ELR (cell line): ENCODE data around the gene CFAP20DC.
A peak's percentile ranks its signal among the peaks of the same experiment; 100 is the strongest.
"Not testable (repeated sequence)": the region's sequence is repeated elsewhere in the genome, so short reads cannot be mapped to it uniquely, and the experiment has no call there.

Source experiments
- DNase-seq: peaks from one replicate; pipeline ENCODE4 v3.0.0-alpha.2; 2015; ENCODE audit warnings: low read depth

Gene CFAP20DC

DNA sequence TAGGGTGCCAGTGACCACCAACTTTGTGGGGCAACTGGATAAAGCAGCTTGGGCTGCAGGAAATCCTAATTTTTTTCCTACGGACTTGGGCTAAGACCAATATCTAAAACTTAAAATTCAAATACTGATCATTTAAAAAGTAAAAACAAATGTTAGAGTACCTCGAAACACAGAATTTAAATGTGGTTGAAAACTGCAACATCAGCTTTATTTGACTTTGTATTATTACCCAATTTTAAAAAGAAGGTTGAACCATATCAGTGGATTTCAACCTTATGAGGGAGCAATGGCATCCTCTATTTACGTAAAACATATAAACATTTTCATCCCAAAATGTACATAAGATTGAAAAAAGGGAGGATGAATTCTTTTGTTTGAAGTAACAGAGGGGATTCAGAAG lies 26.2 kb downstream of the CFAP20DC start:
- no peak for DNase-seq

DNA sequence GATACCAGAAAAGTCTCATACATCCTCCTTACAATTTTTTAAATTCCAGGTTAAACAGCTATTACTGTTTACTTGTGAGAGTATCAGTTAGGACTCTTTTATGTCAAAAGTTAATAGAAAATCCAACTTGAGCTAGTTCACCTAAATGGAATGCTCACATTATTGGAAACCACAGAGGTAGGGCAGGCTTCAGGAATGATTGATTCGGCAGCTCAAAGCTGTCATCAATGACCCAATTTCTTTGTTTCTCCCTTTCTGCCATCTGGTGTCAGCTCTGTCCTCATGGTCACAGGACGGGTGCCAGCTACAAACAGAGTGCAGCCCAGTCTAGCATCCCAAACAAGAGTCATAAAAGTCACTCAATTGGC lies 32.2 kb downstream of the CFAP20DC start:
- no peak for DNase-seq

DNA sequence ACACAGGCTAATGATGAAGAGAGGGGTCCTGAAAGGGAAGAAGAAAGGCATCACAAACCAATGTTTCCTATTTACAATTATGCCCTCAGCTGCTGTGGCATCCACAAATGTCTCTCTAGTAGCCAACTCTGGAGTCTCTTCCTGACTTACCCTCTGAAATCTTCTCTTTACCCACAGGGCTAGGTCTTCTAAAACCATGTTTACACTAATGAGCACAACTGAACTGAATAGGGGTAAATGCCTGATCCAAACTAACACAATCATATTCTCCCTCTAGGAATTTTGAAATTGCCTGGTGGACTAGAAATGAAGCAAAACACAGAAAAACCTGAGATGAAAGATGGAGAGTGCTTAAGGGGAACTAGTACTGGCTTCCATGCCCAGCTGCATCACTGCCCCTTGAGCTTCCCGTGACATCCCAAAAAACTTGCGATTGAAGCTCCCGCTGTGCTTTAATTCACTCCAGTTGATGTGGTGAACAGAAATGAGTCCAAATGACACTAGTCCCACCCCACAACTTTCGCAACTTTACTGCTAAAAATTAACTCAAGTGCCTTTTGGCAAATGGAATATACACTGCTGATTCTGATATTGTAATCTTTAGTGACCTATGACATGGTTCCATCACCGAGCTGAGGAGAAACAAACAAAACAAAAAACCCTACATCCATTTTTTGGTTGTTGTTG lies 32.8 kb downstream of the CFAP20DC start:
- no peak for DNase-seq

DNA sequence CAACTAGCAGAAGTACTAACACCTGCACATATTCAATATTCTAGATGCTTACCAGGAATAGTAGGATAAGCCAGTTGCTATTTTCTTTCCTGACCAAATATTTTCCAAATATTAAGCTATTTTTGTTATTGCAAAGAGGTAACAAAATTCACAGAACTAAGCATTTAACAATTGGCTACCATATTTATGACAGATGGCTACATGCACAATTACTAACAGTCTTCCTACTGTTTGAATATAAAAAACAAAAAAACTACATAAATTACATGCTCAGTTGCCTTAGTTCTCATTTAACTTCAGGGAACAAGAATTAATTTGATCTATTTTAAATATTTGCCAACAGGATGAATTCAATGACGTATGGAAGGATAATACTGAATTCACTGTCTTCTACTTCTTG lies 36.2 kb downstream of the CFAP20DC start:
- no peak for DNase-seq

DNA sequence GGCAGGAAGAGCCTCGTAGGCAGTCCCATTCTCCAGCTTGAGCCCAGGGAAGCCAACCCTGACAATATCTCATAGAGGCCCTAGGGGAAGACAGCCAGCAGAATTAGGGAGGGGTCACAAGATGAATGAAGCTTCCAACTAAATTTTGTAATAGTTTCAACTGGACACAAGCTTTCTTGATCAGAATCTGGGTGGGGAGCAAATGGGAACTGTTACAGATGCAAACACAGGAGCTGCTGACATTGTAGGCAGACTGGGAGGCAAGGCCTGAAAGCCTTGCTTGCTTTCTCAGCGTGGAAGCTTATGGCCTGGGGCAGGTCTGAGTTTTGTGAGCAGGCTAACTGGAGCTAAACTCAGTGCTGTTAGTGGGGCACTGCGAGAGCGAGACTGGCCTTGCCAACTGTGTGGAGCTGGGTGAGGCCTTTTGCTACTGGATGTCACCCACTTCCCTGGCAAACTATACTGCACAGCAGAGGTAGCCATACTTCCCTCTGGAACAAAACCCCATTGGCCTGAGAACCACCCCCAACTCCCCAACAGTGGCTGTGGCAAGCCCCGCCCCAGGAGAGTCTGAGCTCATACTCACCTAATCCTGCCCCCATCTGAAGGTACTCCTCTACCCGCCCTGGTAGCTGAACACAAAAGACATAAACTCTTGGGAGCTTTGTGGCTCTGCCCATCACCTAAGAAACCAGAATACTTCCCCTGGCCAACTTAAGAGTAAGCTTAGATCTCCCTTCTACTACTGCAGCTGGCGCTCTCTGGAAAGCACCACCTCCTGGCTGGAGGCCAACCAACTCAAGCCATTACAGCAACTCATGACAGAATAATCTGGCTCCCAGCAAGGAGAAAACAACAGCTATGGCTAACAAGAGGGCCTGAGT lies 42.9 kb downstream of the CFAP20DC start:
- DNase-seq: no peak

DNA sequence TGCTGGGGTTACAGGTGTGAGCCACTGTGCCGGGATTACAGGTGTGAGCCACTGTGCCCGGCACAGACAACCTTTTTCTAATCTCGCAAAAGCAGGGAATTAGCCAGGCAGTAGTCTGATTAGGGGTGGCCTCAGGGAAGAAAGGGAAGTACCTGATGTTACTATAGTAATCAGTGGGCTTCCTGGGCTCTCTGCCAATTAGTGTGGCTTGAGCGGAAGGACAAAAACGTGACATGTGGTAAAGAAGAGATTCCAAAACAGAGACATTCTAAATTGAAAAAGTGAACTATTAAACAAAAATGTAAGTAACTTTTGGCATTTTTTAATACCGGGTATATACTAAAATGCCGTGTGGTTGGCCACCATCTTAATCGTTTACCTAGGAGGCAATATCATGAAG lies 48.1 kb downstream of the CFAP20DC start:
- DNase-seq: no peak

DNA sequence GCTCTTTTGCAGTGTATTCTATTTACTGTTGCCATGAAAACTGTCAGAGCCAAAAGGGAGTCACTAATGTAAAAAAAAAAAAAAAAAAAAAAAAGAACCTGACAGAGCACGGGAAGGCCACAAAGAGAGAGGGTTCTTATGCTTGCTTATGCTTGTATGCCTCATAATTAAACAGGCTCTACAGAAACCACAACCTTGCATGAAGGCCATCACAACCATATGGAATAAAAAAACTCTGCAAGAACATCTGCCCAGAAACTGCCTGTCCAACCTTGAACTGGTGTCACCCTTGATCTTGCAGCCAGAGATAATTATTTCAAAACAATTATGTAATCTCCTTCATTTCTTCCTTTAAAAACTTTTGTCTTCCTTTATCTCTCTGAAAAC lies 50.1 kb downstream of the CFAP20DC start:
- no peak for DNase-seq

DNA sequence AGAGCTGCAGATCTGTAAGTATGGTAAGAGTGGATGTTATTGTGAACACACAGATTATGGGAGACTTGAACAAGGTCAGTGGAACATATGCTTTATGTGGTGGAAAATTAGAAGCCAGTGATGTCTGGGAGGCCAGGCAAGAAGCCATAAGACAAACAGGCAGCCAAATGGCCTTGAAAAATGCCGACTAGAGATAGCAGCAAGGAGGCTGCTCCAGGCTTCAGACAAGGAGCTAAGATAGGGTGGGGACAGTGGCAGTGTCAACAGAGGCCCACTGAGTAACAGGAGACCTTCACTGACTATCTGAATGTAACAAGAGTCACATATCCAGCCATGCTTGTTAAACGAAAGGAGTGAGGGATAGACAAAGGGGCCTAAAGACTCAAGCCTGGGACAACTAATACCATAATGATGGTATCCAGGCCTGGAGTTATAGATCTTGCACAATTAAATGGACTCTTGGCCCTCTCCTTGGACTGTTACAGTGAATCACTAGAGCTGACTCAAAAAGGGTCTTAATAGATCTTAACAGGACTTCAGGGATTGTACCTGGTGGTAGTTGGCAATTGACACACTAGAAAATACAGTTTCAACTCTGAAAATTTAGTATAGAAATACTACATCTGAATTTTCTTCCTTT lies 50.6 kb downstream of the CFAP20DC start:
- peak; percentile 37 for DNase-seq

DNA sequence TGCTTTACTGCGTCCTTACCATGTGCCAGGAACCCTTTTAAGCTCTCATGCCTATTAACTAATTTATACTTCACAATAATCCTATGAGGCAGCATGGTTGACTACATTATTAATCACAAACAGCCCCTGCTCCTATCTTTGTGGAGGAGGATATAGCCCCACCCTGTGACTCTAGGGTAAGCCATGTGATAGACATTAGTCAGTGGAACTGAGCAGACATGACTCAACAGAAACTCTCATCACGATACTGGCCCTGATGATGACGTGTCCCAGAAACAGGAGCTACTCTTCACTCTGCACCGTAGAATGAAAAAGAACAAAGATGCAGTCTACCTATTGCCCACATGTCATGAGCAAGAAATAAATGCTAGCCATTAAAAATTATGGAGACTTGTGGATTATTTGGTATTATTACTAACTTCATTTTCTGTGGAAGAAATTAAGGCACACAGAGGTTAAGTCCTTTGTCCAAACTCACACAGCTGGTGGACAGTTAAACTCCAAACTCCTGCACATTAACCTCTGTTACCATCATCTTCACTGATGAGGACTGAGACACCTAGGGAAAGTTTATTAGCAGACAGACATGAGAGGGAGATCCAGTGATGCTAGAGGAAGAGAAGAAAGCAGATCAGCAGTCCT lies 51.2 kb downstream of the CFAP20DC start:
- DNase-seq: peak; percentile 98

DNA sequence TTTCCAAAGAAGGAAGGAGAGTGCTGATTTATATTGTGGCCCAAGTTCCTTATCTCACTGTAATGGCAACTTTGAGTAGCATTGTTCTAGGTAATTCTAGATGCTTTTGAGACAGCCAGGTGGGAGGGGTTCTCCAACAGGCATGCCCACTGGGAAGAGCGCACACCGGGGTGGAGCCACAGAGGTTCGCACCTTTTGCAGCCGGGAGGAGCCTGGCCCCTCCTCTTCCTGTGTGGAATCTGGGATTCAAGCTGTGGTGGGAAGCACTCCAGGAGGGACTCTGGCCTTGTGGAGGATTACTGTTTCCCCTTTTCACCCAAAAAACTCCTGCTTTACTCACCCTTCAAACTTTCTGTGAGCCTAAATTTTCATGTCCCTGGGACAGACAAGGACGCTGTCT lies 53.1 kb downstream of the CFAP20DC start:
- no peak for DNase-seq

DNA sequence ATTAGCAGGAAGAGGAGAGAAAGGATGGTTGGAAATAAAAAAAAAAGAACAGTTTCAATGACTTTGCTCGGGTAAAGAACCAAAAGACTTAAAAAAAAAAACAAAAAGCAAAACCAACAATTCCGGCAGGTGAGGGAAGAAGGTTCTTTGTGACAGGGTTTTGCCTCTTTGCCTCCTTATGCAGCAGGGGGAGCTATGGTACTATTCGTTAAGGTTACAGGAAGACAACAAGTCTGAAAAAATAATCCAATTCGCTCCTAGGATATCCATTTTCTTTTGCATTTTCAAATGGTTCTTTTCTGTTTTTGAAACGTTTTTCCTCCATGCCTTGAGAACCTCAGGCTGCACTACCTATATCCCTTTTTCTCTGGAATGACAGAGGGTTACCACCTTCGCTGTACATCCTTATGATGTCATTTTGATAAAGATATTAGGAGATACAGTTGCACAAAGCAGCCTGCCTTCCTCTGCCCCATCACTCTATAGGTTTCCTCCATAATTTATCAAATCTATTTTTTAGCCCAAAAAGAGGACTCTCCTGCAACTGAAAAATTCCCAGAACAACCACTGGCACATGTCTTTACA lies 55.0 kb downstream of the CFAP20DC start:
- peak; percentile 80 for DNase-seq

DNA sequence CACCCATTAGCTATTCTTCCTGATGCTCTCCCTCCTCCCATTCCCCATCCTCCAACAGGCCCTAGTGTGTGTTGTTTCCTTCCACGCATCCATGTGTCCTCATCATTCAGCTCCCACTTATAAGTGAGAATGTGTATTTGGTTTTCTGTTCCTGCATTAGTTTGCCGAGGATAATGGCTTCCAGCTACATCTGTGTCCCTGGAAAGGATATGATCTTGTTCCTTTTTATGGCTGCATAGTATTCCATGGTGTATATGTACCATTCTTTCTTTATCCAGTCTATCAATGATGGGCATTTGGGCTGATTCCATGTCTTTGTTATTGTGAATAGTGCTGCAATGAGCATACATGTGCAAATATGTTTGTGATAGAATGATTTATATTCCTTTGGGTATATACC lies 56.3 kb downstream of the CFAP20DC start:
- no peak for DNase-seq

DNA sequence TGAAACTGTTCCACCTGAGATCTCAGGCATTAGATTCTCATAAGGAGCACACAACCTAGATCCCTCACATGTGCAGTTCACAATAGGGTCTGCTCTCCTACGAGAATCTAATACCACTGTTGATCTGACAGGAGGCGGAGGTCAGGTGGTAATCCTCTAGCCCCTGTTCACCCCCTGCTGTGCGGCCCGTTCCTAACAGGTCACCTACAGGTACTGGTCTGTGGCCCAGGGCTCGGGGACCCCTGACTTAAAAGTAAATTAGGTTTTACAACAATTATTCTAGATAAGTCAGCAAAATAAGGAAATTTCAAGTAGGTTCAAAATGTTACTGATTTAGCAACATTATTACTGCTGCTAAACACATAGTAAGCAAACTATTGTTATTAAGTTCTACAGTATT lies 58.2 kb downstream of the CFAP20DC start:
- no peak for DNase-seq

DNA sequence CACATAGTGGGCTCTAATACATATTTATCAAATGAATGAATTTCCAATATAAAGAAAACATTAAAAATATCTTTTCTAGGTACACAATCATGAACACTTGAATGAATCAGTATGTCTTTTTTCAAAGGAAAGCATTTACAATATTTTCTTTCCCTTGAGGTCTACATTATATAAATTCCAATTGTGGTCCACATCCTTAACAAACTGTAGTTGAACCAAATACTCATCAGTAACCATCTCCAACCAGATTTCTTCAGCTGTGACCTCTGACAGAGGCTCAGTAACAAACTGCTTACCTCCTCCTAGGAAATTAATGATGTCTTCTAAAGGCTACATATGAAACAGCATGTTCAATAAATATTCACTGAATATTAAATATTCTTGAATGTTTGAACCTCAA lies 58.8 kb downstream of the CFAP20DC start:
- no peak for DNase-seq

DNA sequence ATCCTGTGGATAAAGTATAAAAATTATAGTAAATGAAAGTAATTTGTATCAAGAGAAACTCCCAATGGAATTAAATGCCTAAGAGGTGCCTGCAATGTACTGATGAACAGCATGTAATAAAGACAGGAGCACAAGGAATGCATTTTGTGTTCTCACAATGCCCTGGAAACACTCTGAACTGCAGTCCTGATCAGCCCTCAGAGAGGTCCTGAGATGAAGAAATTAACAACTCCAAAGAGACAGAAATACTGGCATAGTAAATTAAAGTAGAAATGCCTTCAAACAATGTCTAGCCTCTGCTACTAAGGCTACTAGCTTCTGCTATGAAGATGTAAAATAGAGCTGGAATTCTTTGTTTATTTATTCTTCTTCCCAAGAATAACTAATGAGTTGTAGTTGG lies 59.9 kb downstream of the CFAP20DC start:
- DNase-seq: peak; percentile 29

DNA sequence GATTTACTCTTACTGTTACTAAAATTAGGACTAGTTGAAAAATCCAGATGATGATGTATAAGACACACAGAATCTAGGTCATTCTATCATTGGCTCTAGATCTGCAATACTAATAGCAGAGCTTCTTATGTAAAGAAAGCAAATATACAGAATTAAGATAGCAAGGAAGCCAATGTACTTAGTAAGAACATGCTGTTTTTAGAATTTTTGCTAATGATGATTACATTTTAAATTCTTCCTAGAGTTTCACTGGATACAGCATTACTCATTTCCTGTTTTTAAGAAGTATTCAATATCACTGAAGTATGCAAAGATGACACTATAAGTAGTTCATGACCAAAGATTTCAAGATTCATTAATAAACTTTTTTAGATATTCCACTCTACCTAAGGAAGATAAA lies 60.7 kb downstream of the CFAP20DC start:
- DNase-seq: peak; percentile 76

DNA sequence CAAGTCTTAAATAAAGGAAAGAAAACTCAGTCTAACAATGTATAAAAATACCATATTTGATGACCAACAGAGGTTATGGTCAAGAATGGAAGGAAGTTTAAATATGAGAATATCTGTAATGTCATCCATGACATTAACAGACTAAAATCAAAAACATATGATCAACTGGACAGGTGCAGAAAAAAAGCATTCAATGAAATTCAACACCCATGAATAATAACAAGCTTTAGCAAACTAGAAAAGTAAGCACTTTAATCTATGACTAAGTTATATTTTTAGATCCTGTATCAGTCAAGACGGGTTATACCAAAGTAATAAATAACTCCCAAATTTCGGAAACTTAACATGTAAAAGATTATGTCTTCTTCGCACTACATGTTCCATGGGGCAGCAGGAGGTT lies 61.8 kb downstream of the CFAP20DC start:
- DNase-seq: no peak

DNA sequence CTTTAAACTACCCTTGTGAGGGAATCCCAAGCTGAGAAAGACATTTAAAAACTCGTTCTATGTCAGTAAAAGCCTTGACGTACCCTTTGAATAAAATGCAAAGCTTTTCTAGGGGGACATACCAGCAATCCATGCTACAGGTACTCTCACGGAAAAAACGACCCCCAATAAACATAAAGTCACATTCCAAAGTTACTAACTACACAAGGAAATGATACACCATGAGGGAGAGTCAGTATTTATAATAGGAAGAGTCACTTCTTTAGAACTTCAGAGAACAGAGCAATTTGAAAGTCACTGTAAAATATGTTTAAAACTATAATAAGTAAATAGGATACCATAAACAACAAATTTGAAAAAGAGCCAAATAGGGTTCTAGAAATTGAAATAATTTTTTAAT lies 63.2 kb downstream of the CFAP20DC start:
- no peak for DNase-seq

DNA sequence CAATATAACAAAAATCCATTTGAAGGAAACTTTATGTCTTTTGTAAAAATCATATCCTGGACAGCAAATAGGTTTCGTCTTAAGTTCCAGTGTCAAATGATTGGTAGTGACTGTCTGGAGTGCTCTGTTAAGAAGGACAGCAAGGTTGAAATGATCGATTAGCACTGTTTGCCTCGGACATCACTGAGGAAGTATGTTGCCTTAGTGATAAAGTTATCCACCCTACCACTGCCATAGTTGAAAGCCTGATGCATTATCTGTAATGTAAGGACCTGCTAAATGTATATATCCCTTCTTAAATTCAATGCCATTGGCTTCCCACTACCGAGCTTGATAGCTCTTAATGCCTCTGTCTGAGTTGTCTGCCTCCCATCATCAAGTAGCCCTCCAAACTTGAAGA lies 70.0 kb downstream of the CFAP20DC start:
- DNase-seq: no peak

DNA sequence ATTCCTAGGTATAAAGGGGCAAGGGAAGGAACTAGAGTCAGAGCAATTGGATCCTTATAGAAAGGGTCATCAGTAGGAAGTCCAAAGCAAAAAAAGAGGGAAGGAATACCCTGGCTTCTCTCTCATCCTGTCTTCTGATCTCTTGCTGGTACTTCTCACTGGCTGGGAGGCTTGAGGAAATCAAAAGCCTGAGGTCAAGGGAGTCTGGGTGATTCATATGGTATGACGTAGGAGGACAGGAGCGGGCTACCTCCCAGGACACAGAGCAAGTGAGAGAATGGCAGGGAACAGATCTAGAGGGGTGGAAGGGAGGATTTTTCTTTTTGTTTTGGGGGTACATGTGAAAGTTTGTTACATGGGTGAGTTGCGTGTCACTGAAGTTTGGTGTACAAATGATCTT lies 76.0 kb downstream of the CFAP20DC start:
- DNase-seq: peak; percentile 61

DNA sequence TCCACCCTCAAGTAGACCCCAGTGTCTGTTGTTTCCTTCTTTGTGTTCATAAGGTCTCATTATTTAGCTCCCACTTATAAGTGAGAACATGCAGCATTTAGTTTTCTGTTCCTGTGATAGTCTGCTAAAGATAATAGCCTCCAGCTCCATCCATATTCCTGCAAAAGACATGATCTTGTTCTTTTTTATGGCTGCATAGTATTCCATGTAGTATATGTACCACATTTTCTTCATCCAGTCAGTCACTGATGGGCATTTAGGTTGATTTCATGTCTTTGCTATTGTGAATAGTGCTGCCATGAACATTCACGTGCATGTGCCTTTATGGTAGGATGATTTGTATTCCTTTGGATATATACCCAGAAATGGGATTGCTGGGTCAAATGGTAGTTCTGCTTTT lies 82.0 kb downstream of the CFAP20DC start:
- not testable (repeated sequence) for DNase-seq

DNA sequence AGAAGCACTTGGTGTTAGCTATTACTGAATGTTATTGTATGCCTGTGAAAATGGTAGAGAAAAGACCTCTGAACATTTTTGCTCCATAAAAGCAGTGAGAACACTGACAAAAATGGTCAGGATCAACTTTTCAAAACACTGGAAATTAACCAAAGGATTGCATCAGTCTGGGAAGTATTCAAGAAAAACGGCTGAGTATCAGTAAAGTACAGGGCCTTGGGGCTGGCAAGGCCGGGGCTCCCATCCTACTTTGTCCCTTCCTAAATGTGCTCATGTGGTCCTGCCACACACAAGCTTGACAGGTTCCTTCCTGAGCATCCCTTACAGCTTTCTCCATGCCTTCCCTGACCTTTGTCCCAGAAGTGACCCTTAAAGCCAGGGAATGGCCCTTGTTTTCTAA lies 84.0 kb downstream of the CFAP20DC start:
- DNase-seq: no peak
